IgD-negative memory B cell (primary cell): ENCODE results near the gene OAT. TPM values are rescaled to one million over a fixed set of nuclear protein-coding genes. Genes with fewer than 3 reads are reported as not detected.

Experiments
- H3K27ac Mint-ChIP-seq, 3 donors: one replicate each; pipeline ENCODE4 v1.8.0; 2020 to 2022; ENCODE audit warnings: mild to moderate bottlenecking in 3 of 3, mixed read lengths in 3 of 3, moderate library complexity in 1 of 3
- H3K27me3 Mint-ChIP-seq: one replicate; pipeline ENCODE4 v1.8.0; 2021; ENCODE audit warnings: mixed read lengths
- H3K36me3 Mint-ChIP-seq: one replicate; pipeline ENCODE4 v1.8.0; 2020; ENCODE audit warnings: mild to moderate bottlenecking, mixed read lengths
- H3K4me1 Mint-ChIP-seq, 3 donors: one replicate each; pipeline ENCODE4 v1.8.0; 2020 to 2022; ENCODE audit warnings: mixed read lengths in 3 of 3, mild to moderate bottlenecking in 1 of 3
- H3K4me3 Mint-ChIP-seq, 4 donors: one replicate each; pipeline ENCODE4 v1.8.0; 2020 to 2022; ENCODE audit warnings: mild to moderate bottlenecking in 4 of 4, mixed read lengths in 4 of 4, moderate library complexity in 3 of 4
- H3K9me3 Mint-ChIP-seq, 3 donors: one replicate each; pipeline ENCODE4 v1.8.0; 2020 to 2021; ENCODE audit warnings: mixed read lengths in 3 of 3, mild to moderate bottlenecking in 1 of 3
- polyA plus RNA-seq: library from polyadenylated mRNA; unstranded; fragments of 300-500 nt; fragmentation: Illumina TruSeq; gene quantifications from one replicate; pipeline ENCODE4 v1.2.3, GENCODE V29; 2021

Gene OAT
- polyA plus RNA-seq, 1 donor from 2014 or later = 46.4 TPM

DNA sequence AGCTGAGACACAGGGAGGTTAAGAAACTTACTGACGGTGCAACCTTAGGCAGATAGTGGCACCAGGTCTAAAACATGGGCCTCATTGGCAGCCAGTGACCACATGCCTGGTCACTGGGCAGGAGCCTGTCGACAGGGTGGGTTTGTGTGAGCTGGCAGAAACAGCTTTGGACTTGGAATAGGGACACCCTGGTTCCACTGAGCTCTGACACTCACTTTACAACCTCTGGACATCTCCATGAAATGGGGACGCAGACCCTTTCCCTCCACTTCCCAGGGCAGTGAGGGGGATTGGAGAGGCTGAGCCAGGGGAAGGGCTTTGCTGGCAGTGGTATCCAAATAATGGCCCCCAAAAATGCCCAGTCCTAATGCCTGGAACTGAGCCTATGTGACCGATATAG, 49.7 kb downstream of the OAT start:
- peak overlapping the region in 1 of 4 donors; percentile 12 for H3K4me3 Mint-ChIP-seq
- H3K27ac Mint-ChIP-seq = no peak overlapping the region
- H3K9me3 Mint-ChIP-seq = peaks cover 0 to 11% (median 8%) of the 10 kb centered on the region in 3 donors
- H3K27me3 Mint-ChIP-seq = peaks cover 12% of the 10 kb centered on the region
- peaks cover 0 to 3% (median 0%) of the 10 kb centered on the region in 3 donors for H3K4me1 Mint-ChIP-seq
- no peaks in the 10 kb centered on the region for H3K36me3 Mint-ChIP-seq

DNA sequence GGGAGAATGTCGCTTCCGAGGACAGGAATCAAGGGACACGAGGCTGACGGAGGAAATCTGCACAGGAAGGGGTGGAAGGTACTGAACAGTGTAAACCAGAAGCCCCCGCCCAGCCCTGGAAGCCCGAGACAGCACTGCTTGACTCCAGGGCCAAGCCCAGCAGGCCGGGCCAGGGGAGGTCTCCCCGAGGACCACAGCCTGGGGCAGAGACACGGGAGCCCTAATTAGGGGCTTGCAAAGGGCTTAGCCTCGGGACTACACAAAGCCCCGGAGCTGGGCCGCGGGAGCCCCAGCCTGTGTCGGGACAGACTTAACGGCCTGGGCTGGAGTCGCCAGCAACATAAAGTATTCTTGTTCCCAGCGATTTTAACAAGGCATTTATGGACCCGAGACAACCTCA, 50.8 kb downstream of the OAT start:
- peaks cover 0 to 11% (median 6%) of the 10 kb centered on the region in 3 donors for H3K9me3 Mint-ChIP-seq
- peaks cover 12% of the 10 kb centered on the region for H3K27me3 Mint-ChIP-seq
- H3K27ac Mint-ChIP-seq = no peak overlapping the region
- peaks cover 0 to 3% (median 0%) of the 10 kb centered on the region in 3 donors for H3K4me1 Mint-ChIP-seq
- H3K4me3 Mint-ChIP-seq = no peak overlapping the region
- H3K36me3 Mint-ChIP-seq = no peaks in the 10 kb centered on the region

DNA sequence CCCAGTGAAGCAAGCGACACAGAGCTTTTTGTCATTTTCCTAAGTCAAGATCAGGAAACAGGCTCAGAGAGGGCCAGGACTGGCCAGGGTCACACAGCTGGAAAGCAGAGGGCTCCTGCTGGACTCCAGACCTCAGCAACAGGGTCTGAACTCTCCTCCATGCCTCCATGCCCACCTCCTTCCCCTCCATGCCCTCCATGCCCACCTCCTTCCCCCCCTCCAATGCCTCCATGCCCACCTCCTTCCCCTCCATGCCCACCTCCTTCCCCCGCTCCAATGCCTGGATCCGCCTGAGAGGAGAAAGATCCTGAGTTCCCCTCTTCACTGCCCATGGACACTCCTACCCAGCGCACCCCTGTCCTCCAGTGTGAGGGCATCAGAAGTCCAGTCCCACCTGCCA, 51.3 kb downstream of the OAT start:
- H3K4me1 Mint-ChIP-seq = peaks cover 0 to 3% (median 0%) of the 10 kb centered on the region in 3 donors
- no peak overlapping the region for H3K27ac Mint-ChIP-seq
- no peaks in the 10 kb centered on the region for H3K36me3 Mint-ChIP-seq
- H3K9me3 Mint-ChIP-seq = peaks cover 0 to 11% (median 6%) of the 10 kb centered on the region in 3 donors
- H3K4me3 Mint-ChIP-seq = no peak overlapping the region
- H3K27me3 Mint-ChIP-seq = peaks cover 12% of the 10 kb centered on the region

DNA sequence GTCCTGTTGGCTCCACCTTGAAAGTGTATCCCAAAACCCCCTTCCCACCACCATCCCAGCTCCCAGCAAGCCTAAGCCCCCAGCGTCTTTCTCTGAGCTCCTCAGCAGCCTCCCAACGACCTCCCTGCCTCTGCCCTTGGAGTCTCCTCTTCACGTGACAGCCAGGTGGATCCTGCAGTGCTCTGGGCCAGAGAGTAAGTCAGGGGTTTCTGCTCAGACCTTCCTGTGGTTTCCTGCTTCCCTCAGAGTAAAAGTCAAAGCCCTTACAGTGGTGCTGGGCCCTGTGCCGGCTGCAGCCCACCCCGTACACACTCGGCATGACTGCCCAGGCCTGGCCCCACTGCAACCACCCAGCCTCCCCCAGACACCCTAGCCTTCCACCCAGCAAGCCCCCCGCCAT, 51.9 kb downstream of the OAT start:
- Mint-ChIP-seq H3K4me1 (peaks cover 0 to 3% (median 0%) of the 10 kb centered on the region in 3 donors), H3K27me3 (peaks cover 12% of the 10 kb centered on the region), H3K36me3 (no peaks in the 10 kb centered on the region), H3K4me3 (no peak overlapping the region), H3K27ac (no peak overlapping the region), H3K9me3 (peaks cover 0 to 7% (median 3%) of the 10 kb centered on the region in 3 donors)

DNA sequence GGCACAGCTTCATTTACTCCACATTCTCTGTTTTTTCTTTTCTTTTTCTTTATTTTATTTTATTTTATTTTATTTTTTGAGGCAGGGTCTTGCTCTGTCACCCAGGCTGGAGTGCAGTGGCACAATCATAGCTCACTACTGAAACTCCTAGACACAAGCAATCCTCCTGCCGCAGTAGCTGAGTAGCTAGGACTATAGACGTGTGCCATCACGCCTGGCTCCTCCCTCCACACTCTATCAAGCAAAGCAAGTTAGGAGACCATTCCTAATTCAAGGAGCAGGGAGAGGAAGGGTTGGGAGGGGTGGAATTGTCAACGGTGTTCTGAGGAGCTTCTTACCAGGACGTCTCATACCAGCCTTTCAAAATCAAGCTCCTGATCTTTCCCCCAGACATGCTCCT, 52.4 kb downstream of the OAT start:
- Mint-ChIP-seq H3K9me3 (peaks cover 0 to 3% (median 0%) of the 10 kb centered on the region in 3 donors), H3K27me3 (peaks cover 12% of the 10 kb centered on the region), H3K4me3 (no peak overlapping the region), H3K4me1 (peaks cover 0 to 3% (median 0%) of the 10 kb centered on the region in 3 donors), H3K27ac (no peak overlapping the region), H3K36me3 (no peaks in the 10 kb centered on the region)

DNA sequence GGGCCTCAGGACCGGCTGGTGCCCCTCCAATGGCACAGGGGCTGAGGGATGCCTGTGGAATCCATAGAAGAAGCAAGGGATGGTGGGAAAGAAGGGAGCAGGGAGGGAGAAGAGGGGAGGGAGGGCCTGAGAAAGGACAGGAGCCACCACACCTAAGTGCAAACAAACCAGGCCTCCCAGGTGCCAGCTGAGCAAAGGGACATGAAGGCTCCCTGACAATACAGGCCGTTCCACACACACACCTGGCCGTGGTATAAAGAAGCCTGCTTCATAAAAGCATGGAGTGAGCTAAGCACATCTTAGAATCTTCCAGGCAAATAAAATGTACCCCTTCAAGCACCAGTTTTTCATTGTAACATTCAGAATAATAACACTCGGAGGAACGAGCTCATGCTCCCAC, 54.0 kb downstream of the OAT start:
- no peaks in the 10 kb centered on the region for H3K4me1 Mint-ChIP-seq
- peaks cover 0 to 2% (median 1%) of the 10 kb centered on the region in 3 donors for H3K9me3 Mint-ChIP-seq

DNA sequence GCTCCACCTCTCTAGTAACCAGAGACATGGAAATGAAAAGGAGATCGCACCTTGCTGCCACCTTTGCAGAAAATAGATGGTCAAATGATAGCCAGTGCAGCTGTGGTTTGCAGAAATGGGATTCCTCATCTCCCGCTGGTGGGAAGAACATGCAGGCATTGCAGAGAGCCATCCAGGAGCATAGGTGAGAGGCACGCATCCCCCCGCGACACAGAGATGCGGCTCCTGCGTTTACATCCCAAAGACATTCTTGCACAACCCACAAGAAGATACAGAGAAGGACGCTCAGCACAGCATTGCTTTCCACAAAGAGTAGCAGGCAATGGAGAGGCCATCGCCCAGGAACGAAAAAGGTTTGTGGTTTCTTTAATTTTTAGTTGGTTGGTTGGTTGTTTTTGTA, 56.2 kb downstream of the OAT start:
- Mint-ChIP-seq H3K27ac (no peak overlapping the region), H3K36me3 (peaks cover 2% of the 10 kb centered on the region), H3K4me1 (no peaks in the 10 kb centered on the region), H3K9me3 (peaks cover 0 to 11% (median 2%) of the 10 kb centered on the region in 3 donors), H3K27me3 (peaks cover 6% of the 10 kb centered on the region), H3K4me3 (no peak overlapping the region)

More for the DNA sequence above, 54.0 kb downstream of the OAT start:
- peaks cover 2% of the 10 kb centered on the region for H3K36me3 Mint-ChIP-seq
- H3K4me3 Mint-ChIP-seq = no peak overlapping the region
- H3K27me3 Mint-ChIP-seq = peaks cover 12% of the 10 kb centered on the region
- peak overlapping the region in 1 of 3 donors; percentile 53 for H3K27ac Mint-ChIP-seq

DNA sequence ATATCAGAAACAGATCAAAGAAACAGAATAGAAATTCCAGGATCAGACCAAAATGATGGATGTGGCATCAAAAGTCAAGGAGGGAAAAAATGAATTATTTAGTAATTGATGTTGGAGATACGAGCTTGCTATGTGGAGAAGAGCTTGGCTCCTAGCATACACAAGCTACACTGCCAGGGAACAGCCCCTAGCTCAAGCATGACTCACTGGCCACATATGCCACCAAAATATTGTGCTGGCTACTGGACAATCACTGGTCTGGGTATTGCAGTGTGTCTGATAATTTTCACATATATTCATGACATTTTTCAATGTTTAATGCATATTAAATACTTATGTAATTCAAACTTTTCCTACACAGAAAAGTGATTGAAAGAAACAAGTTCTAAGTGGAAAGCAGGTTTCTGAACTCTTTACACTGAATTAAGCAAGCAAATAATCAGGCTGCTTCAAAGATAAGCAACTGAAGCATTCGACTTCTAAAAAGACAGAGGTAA, 59.3 kb downstream of the OAT start:
- peaks cover 0 to 11% (median 2%) of the 10 kb centered on the region in 3 donors for H3K9me3 Mint-ChIP-seq
- peaks cover 2% of the 10 kb centered on the region for H3K27me3 Mint-ChIP-seq
- peaks cover 4% of the 10 kb centered on the region for H3K36me3 Mint-ChIP-seq
- peaks cover under 1 to 5% (median 5%) of the 10 kb centered on the region in 3 donors for H3K4me1 Mint-ChIP-seq
- H3K27ac Mint-ChIP-seq = no peak overlapping the region
- no peak overlapping the region for H3K4me3 Mint-ChIP-seq

DNA sequence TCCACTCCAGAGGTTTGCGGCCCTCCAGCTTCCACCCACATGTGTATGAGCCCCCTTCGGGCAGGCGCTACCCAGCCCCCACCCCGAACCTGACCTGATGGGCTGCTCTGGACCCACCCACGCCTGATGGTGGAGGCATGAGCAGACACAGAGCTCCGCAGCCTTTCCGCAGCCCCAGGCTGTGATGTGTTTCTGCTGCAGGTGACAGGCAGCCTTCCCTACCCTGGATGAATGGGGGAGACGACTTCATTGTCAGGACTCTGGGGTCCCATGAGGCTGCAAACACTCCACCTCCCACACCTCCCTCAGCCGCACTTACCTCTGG, 61.2 kb downstream of the OAT start:
- Mint-ChIP-seq H3K4me3 (no peak overlapping the region), H3K27me3 (peaks cover 2% of the 10 kb centered on the region), H3K4me1 (peaks cover 3 to 5% (median 5%) of the 10 kb centered on the region in 3 donors), H3K27ac (no peak overlapping the region), H3K9me3 (peaks cover 0 to 11% (median 2%) of the 10 kb centered on the region in 3 donors), H3K36me3 (peaks cover 4% of the 10 kb centered on the region)

DNA sequence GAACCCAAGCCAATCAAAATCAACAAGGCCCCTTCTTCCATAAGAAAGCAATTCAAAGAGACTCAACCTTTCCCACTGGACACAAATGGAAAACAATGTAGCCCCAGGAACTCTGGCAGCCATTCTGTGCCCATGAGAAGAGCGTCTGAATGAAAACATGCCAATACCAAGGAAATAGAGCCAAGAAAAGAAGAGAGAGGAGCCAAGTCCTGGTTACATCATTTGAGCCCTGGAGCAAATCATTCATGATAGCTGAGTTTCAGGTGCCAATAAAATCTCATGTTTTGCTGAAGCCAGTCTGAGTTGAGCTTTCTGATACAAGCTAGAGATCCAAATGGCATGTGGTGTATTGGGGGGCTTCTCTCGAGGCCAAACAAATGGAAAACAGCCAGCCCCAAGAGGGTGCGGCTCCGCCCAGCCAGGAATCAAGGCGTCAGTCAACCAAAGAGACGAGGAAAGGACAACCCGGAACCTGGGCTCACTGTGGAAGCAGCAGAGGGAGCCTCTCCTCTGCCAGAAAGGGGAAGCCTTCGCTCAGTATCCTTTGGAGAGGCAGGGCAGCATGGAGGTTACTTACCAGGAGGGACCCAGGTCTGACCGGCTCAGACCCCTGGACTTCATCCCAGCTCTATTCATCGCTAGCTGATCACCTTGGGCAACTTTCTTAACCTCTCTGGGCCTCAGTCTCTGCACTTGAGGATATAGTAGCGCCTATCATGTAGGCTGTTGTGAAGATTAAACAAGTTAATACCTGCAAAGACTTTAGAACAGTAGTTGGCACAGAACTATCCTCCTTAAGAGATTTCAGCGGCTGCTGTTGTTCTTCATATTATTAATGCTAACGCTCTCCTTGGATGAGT, 61.8 kb downstream of the OAT start:
- H3K36me3 Mint-ChIP-seq = peaks cover 4% of the 10 kb centered on the region
- H3K4me3 Mint-ChIP-seq = no peak overlapping the region
- peaks cover 0 to 11% (median 2%) of the 10 kb centered on the region in 3 donors for H3K9me3 Mint-ChIP-seq
- peak overlapping the region in 1 of 3 donors; percentile 40 for H3K27ac Mint-ChIP-seq
- H3K27me3 Mint-ChIP-seq = peaks cover 2% of the 10 kb centered on the region
- H3K4me1 Mint-ChIP-seq = peaks cover 3 to 5% (median 5%) of the 10 kb centered on the region in 3 donors

DNA sequence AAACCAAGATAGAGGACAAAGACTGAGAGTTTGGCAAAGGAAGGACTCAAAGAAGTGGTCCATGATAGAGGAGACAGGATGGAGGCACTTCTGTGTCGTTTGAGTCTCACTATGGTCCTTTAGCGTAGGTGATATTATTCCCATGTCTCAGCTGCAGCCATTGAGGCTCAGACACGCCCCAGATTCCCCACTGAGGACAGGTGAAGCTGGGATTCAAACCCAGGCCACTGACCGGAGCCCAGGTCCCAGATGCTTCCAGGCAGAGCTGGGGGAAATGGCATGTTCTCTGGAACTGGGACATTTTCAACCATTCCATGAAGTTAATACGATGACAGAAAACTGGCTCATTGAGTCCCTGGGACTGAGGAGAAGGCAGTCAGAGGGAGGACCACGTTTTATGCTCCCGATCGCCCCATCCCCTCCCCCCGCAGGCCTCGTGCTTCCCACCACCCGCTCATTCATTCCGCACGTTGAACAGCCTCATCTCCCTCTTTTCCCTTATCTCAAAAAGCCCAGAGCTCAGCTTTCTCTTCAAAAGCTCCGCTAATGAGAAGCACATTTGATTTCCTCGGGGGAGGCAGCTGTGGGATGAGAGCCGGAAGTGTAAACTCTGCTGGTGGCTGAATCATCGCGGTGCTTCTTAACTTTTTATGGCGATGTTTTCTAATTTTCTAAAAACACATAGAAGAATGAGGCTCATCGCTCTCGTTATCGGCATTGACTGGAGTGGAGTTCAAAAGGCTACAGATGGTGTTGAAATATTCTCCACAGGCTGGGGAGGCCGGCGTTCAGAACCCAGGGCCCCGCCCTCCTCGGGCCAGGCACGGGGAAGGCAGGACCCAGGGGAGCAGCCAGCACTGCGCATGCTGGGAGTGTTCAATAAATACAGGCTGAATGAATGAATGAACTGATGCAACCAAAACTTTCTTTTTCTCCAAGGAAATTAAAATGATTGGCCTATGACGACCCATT, 64.0 kb downstream of the OAT start:
- Mint-ChIP-seq H3K4me1 (peaks cover 3 to 5% (median 5%) of the 10 kb centered on the region in 3 donors), H3K4me3 (peak overlapping the region; percentile 82 to 94 (median 92)), H3K9me3 (peaks cover 0 to 9% (median 1%) of the 10 kb centered on the region in 3 donors), H3K27ac (peak overlapping the region in 2 of 3 donors; percentile 32 to 58), H3K27me3 (peaks cover 2% of the 10 kb centered on the region), H3K36me3 (peaks cover 2% of the 10 kb centered on the region)

DNA sequence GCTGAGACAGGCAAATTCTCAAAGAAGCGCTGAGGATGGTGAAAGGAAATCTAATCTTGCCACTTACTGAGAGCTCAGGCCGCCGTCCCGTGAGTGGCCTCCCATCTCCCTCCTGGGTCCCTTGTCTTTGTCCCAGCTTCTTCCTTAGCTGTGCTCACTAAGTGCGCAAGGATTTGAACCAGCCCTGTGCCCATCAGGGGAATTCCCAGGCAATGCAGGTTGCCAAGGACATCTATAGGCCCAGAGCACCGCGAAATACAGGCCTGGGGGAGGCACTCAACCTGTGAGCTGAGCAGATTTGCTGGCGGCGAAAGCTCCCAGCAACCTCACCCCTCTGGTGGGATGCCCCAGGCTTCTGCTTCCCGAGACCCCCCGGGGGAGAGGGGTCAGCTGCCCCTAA, 64.8 kb downstream of the OAT start:
- H3K27me3 Mint-ChIP-seq = peaks cover 2% of the 10 kb centered on the region
- peaks cover 3 to 5% (median 5%) of the 10 kb centered on the region in 3 donors for H3K4me1 Mint-ChIP-seq
- H3K36me3 Mint-ChIP-seq = peaks cover 2% of the 10 kb centered on the region
- H3K9me3 Mint-ChIP-seq = peaks cover 0 to 2% (median 0%) of the 10 kb centered on the region in 3 donors
- H3K27ac Mint-ChIP-seq = peak overlapping the region in 1 of 3 donors; percentile 50
- H3K4me3 Mint-ChIP-seq = peak overlapping the region; percentile 82 to 94 (median 92)

DNA sequence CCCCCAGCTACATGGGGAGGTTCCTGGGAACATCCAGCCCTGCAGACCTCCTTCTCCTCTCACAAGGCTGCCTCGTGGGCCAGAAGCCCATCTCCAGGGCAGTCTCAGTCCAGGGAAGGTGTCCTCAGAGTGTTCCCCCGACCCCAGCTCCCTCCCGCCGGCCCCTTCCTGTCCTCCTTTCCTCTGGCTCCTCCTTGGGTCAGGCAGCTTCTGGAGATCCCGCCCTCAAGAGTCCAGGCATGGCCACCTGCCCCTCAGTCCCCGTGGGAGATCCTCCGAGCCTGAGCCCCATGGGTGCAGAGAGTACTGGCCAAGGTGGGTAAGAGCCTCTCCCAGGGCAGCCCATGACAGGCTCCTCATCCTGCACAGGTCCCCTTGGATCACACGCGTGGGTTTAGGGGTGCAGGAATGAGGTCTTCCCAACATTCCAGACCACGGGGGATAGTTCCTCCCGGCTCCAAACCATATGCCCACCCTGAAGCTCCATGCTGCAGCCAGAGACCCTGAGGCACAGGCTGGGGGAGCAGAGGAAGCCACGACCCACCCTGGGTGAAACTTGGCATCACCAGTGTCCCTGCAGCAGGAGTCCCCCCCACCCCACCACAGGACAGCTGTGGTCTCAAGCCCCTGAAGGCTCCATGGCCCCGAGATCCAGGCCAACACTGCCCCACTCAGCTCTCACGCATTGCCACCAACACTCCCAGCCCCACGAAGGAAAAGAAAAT, 65.5 kb downstream of the OAT start:
- H3K27me3 Mint-ChIP-seq = peaks cover 2% of the 10 kb centered on the region
- H3K9me3 Mint-ChIP-seq = no peaks in the 10 kb centered on the region
- H3K4me1 Mint-ChIP-seq = peaks cover 3 to 5% (median 5%) of the 10 kb centered on the region in 3 donors
- peaks cover 2% of the 10 kb centered on the region for H3K36me3 Mint-ChIP-seq
- peak overlapping the region in 1 of 3 donors; percentile 50 for H3K27ac Mint-ChIP-seq
- H3K4me3 Mint-ChIP-seq = peak overlapping the region in 1 of 4 donors; percentile 45
